ENCODE results near the gene PTPRN2.

GRCh38 chr7:158277219-158278141 lies 310.1 kb downstream of the PTPRN2 start:
- TF ChIP-seq, protein P1, sequence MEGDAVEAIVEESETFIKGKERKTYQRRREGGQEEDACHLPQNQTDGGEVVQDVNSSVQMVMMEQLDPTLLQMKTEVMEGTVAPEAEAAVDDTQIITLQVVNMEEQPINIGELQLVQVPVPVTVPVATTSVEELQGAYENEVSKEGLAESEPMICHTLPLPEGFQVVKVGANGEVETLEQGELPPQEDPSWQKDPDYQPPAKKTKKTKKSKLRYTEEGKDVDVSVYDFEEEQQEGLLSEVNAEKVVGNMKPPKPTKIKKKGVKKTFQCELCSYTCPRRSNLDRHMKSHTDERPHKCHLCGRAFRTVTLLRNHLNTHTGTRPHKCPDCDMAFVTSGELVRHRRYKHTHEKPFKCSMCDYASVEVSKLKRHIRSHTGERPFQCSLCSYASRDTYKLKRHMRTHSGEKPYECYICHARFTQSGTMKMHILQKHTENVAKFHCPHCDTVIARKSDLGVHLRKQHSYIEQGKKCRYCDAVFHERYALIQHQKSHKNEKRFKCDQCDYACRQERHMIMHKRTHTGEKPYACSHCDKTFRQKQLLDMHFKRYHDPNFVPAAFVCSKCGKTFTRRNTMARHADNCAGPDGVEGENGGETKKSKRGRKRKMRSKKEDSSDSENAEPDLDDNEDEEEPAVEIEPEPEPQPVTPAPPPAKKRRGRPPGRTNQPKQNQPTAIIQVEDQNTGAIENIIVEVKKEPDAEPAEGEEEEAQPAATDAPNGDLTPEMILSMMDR (conservative IDR thresholded peaks at IDR 0.05 in 1 of 2, IDR thresholded peaks at IDR 0.05 in 1 of 2; ENCODE audit: low read depth in 1 of 2, low read length in 2 of 2), result no peak
- no peak for TF ChIP-seq EZH2 (IDR thresholded peaks at IDR 0.05; ENCODE audit: low read length, missing control alignments)

All from fibroblast of lung (primary cell).